Measurements from ENCODE around the gene MYO5B.
A peak's percentile ranks its signal among the peaks of the same experiment; 100 is the strongest.

MYO5B gene

DNA sequence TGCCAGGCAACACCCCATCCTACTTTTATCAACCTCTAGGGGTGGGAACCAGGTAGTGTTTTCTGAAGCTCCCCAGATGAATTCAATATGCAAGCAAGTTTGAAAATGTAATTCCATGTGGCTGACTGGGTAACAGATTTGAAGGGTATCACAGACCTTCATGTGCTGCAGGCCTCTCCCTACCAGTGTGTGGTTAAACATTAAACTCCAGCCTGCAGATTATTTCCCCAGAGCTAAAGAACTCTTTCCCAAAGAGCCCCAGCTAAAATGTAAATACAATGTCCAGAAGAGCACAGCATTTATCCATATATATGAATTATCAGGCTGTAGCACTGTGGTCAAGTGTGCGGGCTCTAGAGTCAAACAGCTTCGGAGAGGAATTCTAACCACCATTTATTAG is 134.1 kb downstream of the MYO5B start:
- DNase-seq, result no peak

DNA sequence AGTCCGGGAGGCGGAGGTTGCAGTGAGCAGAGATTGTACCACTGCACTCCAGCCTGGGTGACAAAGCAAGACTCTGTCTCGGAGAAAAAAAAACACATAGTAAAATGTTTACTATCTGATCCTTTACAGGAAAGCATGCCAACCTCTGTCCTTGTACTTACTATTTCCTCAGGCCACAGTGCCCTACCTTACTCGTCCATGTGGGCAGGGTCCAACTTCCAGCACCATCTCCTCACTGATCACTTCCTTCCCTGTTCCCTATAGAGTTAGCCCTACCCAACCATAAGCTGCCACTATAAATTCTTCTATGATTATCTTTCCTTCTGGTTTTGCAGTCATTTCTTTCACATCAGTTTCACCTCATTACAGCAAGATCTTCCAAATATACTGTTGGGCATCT is 136.2 kb downstream of the MYO5B start:
- DNase-seq, result no peak

DNA sequence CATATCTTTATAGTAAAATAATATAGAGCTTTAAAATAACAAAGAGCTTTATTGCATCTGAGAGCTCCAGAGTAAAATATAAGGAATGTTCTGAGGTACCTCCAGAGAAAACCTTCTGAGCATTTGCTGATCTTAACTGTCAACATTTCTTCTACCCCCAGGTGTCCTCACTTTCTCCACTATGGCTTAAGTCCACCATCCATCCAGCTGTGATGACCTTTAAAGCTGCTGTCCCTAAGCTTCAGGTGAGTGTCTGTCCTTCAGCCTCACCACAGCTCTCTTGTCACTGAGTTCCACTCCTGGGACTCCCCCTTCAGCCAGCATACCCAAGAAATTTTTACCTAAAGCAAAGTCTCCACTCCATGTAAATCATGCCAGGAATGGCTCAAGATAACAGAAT is 137.9 kb downstream of the MYO5B start:
- DNase-seq, result no peak

DNA sequence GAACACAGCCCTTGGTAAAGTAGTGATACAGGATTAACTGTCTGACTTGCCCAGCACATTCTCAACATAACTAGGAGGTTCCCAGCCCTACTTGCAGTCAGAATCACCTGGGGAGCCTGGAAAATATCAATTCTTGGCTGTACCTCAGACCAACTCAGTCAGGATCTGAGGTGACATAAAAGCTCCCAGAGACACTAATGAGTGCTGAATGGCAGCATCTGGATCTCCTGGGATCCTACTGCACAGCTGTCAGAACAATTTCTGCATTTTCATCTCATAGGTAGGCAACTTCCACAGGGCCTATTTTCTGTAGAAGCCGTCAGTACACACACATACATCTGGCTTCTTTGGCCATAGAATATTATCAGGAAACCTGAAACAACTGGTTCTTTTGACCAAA is 138.8 kb downstream of the MYO5B start:
- no peak for DNase-seq

DNA sequence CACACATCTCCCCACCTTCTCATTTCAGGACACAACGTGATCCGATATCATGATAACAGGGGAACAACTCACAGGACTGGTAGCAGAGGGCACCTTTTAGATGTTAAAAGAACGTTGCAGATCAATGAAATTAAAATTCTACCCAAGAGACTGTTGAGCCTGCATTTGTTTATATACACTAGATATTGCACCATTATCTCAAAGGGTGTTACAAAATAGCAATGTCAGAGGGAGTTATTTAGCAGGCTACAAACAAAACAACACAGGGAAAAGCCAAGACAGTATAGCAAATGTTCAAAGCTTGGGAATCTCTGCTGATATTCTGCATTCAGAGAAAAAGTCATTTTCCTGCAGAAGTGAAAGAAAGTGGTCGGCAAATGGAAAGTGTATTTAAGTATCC is 139.5 kb downstream of the MYO5B start:
- DNase-seq, result no peak

DNA sequence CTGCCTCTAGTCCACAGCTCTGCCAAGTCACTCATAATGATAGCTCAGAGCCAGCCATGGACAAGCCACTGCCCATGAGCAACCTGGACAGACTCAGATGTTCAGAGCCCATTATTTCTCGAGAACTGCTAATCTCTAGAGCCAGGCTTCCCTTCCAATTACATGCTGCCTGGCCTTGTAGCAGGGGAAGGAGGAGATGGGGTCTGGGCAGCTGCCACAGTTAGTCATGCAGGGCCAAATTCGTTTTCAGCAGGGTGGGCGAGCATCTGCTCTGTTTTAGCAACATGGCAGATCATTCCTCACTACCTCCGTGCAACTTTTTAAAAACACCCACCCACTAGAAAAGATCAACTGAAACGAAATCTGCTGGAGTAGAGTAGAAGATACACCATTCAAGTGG is 141.8 kb downstream of the MYO5B start:
- DNase-seq, result no peak

DNA sequence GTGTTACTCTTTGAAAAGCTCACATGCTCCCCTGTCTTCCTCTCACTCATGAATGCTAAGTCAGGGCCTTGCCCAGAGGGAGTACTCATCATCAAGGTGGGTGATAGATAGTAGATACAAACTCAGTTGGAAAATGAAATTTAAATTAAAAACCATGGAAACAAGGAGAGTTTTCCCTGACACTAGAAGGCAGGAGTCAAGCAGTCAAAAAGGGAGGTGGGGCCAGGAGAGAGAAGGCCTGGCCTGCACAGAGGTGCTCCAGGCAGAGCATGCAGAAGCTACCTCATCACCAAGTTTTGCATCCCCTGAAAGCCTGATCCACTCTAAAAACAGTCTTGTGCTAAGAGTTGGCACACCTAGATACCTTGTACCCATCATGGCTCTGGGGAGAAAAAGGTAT is 143.7 kb downstream of the MYO5B start:
- no peak for DNase-seq

DNA sequence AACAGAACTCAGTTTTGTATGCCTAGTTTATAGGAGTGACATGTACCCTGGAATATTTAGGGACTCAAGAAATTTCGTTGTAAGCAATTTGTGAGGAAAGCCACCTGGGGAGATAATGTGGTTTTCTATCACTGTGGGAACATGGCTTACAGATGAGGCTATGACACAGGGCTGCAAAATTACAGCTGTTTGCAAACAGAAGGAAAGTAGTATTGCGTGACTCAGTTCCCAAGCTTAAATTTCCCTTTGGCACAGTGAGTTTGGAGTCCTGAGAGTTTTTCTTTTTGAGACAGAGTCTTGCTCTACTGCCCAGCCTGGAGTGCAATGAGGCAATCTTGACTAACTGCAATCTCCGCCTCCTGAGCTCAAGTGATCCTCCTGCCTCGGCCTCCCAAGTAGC is 149.8 kb downstream of the MYO5B start:
- no peak for DNase-seq

DNA sequence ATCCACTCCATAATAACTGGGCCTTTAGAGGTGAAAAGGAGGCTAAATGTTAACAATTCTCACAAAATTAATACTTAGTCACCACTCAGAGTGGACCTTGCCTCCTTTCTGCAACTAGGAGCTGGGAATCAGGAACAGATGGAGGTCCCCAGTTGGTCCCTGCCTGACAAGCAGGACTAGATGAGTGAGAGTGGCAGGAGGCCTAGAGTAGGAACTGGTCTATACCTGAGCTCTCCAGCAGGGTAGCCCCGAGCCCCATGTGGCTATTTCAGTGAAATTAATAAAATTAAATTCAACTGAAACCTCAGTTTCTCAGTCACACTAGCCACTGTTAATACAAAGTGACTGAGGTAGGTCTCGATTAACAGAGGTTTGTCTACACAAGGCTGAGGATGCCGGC is 150.5 kb downstream of the MYO5B start:
- no peak for DNase-seq

DNA sequence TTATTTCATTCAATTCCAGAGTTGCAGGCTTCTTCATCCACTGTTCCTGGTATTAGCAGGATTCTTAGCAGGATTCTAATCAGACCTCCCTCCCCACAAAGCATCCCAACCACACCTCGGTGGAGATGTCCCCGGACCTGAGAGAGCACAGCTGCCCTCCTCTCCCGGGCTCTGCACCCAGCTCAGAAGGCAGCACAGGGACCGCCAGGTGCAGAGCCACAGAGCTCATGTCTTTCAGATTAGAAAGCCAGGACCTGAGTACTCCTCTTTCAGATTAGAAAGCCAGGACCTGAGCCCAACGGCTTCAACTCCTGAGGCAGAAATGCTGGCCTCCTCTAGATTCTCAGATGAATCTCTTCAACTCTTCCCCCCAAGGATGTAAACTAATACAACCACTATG is 152.3 kb downstream of the MYO5B start:
- no peak for DNase-seq

DNA sequence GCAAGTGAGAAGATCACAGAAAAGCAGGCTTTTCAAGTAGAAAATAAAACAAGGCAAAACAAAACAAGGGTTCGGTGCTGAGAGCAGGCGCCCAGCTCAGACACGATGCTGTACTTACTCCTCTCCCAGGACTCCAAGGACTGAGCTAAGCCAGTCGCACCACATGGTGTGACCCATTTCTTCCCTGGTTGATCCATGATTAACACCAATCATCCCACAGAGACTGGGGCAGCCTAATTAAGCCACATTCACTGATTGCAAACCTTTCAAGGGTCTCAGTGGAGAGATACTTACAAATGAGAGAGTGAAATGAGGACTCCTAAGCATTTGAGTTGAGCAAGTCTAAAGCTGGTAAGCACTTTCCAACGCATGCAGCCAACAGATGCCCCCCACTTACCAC is 155.2 kb downstream of the MYO5B start:
- no peak for DNase-seq

DNA sequence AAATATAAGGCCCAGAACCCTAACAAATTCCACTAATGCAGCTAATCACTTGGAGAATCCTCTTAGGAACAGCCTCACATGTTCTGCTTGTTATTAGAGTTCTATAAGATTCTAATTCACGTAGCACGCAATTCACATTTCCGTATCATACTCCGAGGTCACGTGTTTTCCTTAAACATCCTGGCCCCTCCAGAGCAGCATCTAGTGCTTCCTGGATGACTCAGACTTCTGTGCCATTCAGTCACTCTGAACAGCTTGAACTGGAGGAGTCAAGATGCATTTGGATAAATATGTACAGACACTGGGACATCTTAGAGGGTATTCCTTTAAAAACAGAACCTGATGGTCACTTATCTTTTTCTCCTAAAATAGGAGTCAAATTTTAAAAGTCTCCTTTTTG is 156.5 kb downstream of the MYO5B start:
- no peak for DNase-seq

DNA sequence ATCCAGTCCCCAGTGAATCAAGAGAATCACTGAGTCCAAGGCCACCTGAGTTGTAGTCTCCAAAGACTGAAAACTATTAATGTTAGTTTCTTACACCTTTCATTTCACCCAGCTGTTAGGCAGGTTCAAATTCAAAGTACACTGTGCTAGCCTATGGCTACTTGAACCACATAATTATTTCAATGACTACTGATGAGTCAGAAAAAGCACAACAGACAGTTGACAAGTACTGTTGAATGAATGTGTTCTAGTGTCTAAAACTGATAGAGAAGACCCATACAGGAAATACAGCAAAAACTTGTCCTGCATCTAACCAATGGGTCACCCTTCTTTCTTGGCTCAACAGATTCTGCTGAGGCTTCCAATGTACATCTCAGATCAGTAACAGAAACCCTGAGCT is 160.9 kb downstream of the MYO5B start:
- DNase-seq, result no peak

DNA sequence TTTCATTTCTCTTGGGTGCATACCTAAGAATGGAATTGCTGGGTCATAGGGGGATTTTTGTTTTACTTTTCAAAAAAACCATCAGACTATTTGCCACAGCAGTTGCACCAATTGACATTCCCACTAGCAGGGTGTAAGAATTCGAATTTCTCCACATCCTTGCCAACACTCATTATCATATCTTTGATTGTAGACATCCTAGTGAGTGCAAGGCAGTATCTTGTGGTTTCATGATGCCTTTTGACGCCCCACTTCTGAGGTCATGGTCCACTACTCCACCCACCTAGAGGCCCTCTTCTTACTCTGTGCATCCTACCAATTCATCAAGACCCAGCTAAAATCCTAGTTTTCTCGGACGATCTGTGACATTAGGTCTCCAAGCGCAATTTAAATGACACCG is 161.9 kb downstream of the MYO5B start:
- no peak for DNase-seq

DNA sequence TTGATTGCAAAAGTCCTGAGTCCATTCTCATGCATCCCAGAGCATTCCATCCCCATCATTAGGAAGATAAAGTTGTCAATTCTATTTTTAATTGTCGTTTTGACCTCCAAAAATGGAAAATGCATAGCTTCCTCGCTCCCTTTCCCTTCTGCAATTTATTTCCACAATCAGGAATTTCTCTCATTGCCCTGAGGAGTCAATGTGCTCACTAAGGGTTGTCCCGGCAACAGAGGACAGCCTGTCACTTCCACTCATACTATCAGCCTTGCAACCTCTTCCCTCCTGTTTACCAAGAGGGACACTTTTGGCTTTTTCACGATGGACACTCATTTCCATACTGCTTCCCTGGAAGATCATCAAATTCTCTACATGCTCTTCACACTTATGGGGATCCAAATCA is 164.8 kb downstream of the MYO5B start:
- no peak for DNase-seq

DNA sequence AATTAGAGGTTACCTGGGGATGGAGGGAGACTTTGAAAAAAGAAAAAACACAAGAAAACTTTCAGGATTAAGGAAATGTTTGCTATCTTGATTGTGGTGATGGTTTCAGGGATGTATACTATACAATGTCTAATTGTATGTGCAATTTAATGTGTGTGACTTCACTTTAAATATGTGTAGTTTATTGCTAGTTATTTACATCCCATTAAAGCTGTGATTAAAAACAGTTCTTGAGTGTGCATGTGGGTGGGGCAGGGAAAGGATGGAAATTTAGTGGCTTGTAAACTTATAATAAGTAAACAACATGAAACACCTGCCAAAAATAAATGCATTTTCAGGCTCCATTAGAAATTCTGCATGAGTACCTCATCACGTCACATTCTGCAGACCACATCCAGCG is 167.0 kb downstream of the MYO5B start:
- no peak for DNase-seq

DNA sequence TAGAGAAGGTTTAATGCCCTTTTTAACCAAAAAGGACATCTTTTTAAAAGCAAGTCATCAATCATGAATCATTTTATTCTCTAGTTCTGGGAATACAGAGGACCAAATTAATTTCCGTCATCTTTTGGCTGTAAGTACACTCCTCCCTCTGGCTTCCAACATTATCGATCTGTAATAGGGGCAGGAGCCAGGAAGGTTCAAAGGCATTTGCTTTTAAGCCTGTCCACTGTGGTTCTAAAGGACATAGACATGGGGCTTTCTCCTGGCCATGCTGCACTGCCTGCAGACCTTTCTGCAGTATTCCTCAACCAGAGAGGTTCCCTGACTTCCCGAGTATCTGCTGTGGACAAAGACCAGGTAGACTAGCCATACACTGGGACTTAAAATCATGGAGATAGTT is 170.5 kb downstream of the MYO5B start:
- no peak for DNase-seq

DNA sequence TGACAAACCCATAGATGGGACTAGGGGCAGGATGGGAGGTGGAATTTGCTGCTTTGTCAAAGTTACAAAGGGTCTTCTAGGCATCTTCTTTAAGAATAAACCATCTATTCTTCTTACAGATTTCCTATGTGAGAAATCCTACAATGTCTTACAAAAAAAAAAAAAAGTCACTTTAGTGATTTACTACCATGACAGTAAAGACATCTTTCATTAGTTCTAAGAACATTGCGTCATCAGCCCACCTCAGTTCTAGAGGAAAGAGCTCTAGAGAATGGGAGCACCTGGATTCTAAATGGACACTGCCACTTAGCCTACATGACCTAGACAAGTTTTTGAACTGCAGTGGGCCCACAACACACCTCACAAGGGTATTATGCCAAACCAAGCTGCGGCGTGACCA is 172.0 kb downstream of the MYO5B start:
- DNase-seq, result no peak

DNA sequence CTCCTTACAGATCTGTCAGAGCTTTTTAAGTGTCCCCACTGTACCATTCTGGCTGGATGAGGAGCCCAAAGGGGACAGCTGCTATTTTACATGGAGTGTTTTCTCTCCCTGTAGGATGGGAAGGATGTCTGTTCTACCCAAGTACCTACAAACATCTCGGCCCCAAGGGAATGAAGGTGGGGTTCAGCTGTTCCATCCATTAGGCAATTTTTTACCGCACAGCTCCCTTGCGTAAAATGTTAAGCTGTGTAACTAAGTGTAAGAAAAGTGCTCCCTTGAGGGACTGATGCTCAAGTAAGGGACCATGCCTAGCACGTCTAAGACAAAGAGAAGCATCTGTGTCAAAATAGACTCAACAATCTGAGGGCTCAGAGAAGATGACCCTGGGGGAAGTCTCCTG is 180.3 kb downstream of the MYO5B start:
- DNase-seq, result no peak

DNA sequence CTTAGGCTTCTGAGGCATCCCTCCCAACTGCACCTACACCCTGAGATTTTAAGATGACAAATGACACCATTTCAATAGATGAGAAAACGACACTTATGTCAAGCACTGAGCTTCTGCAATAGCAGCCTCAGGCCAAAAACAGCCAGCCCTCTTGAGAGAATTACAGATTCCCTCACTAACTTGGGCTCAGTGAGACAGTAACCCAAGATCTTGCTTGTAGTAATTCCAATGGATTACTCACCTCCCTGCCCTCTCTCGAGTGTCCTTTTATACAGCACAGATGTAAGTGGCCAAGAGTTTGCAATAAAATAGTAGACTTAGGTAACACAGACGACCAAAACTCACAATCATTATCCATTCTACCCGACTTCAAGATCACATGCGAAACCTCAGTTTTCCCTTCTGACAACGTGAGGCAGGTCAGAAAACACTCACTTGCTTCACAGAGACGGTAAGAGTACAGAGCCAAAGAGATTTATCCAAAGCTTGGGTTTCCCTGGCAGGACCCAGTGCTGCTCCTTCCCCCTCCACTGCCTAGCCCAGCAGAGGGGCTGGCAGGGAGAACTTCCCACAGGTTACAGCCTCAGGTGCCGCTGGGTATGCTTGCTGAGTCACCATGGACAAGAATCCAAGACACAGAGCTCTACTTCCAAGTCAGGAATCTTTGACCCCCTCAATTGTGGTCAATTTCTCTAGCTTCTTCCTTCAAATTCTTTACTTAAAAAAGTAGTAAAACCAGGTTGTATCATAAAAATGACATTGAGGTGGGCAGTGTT is 181.4 kb downstream of the MYO5B start:
- no peak for DNase-seq

DNA sequence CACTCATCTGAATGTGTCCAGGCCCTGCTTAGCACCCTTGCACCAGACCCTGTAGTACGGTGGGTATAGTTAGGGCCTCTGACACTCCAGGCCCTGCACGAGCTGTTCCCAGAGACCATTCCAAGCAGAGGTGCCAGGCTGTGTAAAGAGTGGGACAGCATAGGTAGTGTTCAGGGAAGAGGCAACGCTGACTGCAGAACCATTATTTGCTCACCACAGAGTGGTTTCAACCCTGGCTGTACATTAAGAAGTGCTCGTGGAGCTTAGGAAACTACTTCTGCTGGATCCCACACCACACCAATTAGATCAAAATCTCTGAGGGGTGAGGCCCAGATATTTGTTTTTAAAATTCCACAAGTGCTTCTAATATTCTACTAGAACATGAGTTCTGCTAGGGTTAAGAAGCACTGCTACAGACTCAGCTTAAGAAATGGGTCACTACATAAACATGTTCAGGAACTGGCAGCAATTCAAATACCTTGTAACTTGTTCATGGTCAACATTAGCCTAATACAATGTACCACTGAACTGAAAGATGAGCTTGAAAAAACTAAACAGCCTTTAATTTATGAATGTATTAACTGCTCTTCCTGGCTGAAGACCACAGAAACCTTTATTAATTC is 183.0 kb downstream of the MYO5B start:
- no peak for DNase-seq

DNA sequence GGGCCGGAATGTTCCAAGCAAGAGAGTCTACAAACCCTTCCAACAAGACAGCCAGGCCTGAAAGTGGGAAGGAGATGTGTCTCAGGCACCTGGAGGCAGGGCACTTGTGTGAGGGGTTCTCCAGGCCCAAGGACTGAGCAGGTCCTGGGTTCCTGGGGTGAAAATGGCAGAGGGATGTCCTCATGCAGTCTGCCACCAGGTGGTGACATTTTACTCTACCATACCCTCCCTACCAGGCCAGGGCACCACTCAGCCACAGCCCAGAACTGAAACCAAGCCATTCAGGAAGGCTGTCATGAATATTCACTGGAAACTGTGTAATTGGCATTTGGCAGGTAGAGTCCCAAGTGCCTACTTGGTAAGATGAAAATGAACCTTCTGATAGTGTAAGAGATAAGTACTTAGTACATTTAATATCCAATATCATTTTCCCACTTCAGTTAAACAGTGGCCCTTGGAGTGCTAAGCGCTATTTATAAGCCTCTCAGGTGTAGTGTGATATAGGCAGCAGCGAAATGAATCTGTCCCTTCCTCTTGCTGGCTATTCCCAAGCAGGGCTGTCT is 185.1 kb downstream of the MYO5B start:
- DNase-seq, result peak; percentile 9

DNA sequence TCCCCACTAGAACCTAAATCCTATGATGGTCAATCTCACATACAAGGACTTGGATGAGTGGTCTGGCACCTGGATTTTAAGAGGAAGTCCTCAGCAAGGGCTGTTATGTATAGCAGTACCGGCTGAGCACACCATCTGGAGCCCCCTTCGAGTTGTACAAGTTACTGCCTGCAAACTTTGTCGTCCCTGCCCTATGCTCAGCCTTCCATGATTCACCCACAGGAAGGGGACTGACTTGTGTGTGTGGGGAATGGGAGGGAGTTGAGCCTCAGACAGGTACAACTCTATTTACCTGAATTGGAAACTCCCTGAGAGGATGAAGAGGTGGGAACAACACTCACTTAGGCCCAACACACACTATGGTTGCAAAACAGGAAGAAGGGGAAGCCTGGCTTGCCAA is 186.6 kb downstream of the MYO5B start:
- DNase-seq, result no peak

DNA sequence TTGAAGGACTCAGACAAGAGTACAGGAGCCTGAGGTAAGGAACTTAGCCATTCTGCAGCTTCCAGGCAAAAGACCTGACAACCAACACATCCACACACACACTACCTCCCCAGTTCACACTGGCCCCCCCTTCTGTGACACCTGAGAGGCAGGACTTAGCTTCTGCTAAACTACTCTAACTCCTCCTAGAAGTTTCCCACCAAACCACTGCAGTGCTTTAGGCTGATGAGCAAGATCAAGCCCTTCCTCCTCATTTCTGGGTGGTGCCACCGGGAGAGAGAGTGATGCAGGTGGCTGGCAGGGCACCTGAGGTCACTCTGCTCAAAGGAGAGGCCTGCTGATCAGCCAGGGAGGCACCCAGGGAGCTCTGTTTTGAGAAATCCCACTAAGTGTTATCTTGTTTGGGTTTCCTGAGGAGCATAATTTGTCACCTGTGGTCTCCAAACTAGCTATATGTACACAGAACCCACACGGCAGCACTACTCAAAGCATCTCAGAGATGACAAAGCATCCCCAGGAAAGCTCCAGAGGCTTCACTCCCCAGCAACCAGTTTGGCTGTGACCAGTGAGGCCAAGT is 188.4 kb downstream of the MYO5B start:
- no peak for DNase-seq
